SKM-1 treated with dmso at 0.1 percent for 144 hours (cell line): ENCODE measurements around the gene ZNF675.
A peak's percentile ranks its signal among the peaks of the same experiment; 100 is the strongest.
"Not testable (repeated sequence)": the region's sequence is repeated elsewhere in the genome, so short reads cannot be mapped to it uniquely, and the experiment has no call there.

Source experiments
- DNase-seq: peaks from one replicate; lab custom pipeline; 2025; ENCODE audit not compliant: unreplicated experiment; lab: John Stamatoyannopoulos, UW

Gene ZNF675

GRCh38 chr19:23686621-23687423, at the start of gene ZNF675:
ZNF675 (minus strand) TSS chr19:23687212; CDS start chr19:23687033, 179 bp downstream.
- peak; percentile 86 for DNase-seq

- not testable (repeated sequence) for DNase-seq
These were observed 43.9 kb upstream of the ZNF675 start for GRCh38 chr19:23730729-23731465.

GRCh38 chr19:23724161-23724560, 37.1 kb upstream of the ZNF675 start:
- not testable (repeated sequence) for DNase-seq

DNA sequence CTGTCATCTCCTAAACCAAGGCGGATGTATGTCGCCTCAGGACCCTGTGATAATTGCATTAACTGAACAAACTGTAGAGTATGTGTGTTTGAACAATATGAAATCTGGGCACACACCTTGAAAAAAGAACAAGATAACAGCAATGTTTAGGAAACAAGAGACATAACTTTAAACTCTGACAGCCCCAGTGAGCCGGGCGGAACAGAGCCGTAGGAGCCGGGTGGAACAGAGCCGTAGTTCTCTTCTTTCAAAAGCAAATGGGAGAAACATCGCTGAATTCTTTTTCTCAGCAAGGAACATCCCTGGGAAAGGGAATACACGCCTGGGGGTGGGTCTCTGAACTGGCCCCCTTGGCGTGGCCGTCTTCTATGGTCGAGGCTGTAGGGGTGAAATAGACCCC, 31.8 kb upstream of the ZNF675 start:
- no peak for DNase-seq

DNA sequence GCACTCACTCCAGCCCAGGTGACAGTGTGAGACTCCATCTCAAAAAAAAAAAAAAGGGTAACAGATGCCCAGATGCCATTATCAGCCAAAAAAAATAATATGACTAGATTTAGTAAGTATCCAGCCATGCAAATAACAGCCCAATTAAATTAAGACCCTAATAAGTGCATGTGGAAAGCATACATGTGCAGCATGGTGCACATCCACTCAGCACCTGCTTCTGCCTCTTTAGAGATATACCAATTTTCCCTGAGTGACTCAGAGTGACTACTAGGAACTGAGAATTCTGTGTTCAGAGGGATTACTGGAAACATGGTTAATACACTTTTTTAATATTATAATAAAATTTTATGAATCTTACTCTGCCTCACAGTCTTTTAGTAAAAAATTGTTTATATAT, 29.8 kb upstream of the ZNF675 start:
- DNase-seq, result no peak

- DNase-seq, result no peak
These were observed 22.3 kb upstream of the ZNF675 start for GRCh38 chr19:23709347-23709746.

- DNase-seq, result no peak
These were observed 19.6 kb upstream of the ZNF675 start for GRCh38 chr19:23706657-23707056.

- DNase-seq, result no peak
These were observed 12.5 kb upstream of the ZNF675 start for GRCh38 chr19:23699521-23699860.

- DNase-seq, result no peak
These were observed 11.9 kb upstream of the ZNF675 start for GRCh38 chr19:23698711-23699520.

- DNase-seq, result not testable (repeated sequence)
These were observed 5.9 kb upstream of the ZNF675 start for GRCh38 chr19:23692937-23693336.

- DNase-seq, result no peak
These were observed 13.9 kb downstream of the ZNF675 start for GRCh38 chr19:23673132-23673531.

GRCh38 chr19:23668606-23669005, 18.4 kb downstream of the ZNF675 start:
- DNase-seq, result not testable (repeated sequence)

GRCh38 chr19:23665651-23666410, 21.2 kb downstream of the ZNF675 start:
- DNase-seq, result no peak

DNA sequence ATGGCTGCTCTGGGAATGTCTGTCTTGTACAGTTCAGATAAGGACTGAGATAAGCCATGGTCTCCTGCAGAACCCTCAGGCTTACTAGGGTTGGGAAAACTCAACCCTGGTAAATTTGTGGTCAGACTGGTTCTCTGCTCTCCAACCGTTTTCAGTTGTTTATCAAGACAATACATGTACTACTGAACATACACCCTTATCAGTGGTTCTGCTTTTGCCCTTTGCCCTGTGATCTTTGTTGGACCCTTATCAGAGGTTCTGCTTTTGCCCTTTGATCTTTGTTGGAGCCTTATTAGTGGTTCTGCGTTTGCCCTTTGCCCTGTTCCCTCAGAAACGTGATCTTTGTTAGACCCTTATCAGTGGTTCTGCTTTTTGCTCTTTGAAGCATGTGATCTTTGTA, 37.2 kb downstream of the ZNF675 start:
- not testable (repeated sequence) for DNase-seq
